Stimulated activated CD8-positive, alpha-beta memory T cell treated with anti-CD3 and anti-CD28 coated beads, Interleukin-15, amount 100 ng/mL, for 24 hours (primary cell): ENCODE data around the gene HOXB5.

Experiments used
- DNase-seq: peaks from one replicate; pipeline ENCODE4 v3.0.0-alpha.2; 2020; ENCODE audit warnings: low read depth

HOXB5 gene

DNA sequence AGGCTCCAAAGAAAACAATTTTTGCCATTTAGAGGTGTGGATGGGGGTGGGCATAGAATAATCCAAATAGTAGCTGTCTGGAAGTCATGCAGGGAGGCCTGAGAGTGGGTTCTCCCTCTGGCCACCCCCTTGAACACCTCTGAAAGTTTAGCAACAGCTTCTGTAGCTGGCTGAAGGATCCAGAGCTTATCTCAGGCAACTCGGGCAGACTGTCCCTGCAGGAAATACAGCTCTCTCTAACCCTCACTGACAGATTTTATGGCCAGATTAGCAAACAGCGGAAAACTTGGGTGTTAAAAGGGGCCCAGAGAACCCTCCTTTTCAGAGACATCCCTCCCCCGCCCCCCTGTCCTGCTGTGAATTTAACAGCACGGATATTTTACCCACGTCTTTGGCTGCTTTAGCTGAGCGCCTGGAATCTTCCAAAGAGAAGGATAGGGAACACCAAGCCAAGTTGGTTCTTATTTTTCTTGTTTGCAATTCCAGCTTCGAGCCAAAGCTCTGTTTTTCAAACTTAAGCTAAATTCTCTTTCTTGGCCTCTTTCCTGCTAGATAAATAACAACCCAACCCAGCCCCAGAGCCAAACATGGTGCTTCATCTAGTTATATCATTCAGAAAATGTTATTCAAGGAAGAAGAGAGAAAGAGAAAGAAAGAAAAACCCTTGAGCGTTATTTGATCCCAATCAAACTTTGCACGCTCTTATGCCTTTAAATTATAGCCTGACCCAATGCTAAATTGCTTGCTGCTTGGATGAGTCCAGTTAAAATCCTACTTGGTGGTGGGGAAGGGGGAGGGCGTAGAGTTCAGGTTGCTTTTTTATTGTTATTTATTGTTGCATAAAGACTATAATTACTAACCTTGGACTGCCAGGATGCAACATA lies 46.4 kb downstream of the HOXB5 start:
- no peak for DNase-seq

DNA sequence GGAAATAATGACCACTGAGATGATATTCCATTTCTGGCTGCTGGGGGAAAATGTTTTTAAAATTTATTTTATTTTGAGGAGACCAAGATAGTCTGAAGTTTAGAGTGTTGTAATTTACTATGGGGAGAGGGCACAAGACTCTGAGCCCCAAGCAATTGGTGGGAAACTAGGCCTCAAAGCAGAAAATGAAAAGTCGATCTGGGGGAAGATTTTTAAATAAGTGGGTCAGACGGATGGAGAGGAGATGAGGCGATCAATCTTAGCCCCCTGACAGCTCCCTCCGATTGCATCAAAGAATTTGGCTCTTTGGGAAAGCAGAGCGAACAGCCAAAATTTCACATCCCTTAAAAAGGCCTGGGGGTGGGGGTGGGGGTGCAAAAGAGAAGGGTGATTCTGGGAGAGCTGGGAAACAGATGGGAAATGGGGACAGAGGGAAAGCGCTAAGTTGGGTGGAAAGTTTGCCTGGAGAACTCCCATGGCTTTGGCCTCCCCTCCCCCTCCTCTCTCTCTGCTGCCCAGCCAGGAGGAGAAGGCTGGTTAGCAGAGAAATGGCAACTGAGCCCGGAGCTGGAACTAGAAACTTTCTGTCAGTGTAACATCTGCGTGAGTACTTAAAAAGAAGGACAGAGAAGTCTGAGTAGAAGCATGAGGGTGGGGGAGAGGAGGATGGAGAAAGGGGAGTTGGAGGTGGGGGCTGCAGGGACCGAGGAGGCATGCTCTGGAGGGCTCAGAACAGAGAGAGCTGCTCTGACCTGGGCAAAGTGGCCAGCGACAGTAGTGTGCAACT lies 47.2 kb downstream of the HOXB5 start:
- no peak for DNase-seq

DNA sequence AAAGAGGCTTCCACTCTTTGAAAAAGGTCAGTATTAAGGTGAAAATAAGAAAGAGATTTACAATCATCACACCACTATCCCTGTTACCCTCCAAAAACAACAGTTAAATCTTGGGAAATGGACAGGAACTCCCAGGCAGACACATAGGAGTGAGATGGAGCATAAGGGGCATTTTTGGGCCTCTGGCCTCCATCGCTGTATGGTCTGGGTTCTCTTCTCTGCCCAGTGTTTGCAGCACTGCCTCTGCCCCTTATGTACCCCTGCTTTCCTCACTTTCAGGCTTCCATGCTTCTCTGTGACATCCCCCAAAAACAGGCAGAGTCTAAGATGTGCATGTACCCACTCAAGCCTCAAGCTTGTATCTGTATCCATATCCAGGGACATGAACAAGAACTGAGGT lies 48.0 kb downstream of the HOXB5 start:
- DNase-seq: no peak

DNA sequence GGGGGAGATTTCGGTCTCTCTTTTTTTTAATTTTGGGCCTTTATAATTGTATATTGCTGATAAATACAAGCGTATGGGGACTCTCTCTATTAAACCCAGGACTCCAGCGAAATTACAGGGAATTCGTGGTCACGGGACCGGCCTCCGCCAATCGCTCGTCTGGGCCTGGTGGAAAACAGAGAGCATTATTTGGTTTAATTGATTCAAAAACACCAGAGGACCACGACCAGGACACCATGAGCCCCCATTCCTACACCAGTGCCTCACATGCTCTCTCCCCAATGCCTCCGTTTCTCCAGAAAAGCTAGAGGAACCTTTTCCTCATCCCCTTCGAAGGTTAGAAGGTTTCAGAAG lies 48.6 kb downstream of the HOXB5 start, which contains the start of gene HOXB2:
HOXB2 (minus strand) TSS at position 88 of the 354 bp plus-strand sequence. CDS start 198 bp downstream, outside the sequence.
- no peak for DNase-seq

DNA sequence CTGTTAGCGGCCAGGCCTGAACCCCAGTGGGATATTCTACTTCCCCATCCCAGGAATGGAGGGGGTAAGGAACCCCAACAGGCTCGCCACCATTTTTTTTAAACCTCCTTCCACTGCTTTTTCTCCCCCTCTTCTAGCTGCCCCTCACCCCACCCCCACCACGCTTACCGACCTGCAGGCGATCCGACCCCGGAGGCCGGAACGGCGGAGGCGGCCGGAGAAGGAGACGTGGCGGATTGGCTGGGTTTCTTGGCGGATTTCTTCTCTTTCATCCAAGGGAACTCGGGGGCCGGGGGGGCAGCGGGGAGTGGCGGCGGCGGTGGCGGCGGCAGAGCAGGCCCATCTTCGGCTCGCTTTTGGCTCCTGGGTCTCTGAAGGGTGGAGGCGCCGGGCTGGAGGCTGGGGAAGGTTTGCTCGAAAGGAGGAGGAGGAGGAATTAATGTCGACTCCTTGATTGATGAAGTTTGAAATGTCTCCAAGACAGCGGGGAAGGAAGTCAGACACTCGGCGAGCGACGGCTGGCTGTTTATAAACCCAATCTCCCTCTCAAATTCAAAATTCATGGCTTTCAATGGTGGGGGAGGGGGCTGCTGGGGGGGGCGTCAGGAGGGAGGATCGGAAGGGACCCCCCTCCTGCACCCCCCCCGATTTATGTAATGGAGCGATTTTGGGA lies 49.1 kb downstream of the HOXB5 start:
- DNase-seq: no peak

DNA sequence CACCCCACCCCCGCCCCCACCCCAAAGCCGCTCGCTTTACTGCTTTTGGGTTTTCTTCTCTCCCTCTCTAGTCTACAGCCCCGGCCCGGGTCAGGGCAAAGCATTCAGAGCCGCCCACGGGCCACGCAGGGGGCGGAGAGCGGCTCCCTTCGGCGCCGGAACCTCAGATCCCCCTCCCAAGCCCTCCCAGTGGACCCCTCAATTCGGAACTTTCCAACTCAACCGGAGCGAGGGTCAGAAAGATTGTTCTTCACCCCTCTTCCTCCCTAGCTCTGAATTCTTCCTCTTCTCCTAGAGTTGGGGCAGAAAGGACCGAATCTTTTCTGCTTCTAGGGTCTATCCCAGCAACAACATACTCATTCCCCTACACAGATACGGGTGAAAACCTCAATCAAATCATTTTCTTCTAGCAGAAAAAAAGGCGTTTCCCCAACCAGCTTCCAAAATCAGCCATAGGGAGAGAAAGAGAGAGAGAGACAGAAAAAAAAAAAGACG lies 49.7 kb downstream of the HOXB5 start:
- DNase-seq: no peak

DNA sequence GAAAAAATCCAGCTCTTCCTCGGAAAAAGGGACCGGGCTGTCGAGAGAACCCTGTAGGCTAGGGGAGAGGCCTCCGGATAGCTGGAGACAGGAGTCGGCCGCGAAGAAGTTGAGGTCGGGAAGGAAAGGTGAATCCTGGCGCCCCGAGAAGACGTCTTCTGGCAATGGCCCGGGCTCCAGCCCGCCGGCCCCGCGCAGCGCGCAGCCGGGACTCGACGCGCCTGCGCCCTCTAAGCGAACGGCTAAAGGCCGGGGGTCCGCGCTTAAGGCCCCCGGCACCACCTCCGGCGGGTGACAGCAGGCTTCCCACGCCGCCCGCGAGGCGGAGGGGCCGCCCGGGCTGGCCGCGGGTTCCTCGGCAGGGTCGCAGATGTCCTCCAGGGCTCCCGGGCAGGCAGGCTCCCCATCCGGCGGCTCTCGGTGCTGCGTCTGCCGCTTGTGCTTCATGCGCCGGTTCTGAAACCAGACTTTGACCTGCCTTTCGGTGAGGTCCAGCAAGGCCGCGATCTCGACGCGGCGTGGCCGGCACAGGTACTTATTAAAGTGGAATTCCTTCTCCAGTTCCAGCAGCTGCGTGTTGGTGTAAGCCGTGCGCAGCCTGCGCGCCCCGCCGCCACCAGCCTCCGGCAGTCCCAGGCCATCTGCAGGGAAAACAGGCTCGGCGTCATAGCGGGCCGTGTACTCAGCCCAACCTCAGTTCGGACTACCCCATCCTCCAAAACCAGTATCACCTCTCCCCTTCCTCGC lies 50.3 kb downstream of the HOXB5 start:
- DNase-seq: no peak

DNA sequence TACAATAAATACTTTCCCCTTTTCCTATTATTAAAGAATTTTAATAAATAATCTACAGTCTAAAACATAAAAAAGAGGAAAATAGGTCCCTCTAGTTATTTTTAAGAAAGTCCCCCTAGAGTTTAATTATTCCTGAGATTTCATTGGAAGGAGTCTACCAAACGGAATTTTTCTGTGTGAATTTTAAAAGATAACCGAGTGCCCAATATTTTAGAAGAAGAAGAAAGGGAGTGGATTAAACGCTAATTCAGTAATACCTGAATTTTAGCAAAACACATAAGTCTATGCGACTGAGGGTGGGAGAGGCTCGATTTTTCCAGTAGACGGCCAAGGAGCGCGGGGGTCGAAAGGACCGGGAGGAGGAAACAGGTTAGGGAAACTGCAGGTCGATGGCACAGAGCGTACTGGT lies 50.9 kb downstream of the HOXB5 start:
- DNase-seq: no peak

DNA sequence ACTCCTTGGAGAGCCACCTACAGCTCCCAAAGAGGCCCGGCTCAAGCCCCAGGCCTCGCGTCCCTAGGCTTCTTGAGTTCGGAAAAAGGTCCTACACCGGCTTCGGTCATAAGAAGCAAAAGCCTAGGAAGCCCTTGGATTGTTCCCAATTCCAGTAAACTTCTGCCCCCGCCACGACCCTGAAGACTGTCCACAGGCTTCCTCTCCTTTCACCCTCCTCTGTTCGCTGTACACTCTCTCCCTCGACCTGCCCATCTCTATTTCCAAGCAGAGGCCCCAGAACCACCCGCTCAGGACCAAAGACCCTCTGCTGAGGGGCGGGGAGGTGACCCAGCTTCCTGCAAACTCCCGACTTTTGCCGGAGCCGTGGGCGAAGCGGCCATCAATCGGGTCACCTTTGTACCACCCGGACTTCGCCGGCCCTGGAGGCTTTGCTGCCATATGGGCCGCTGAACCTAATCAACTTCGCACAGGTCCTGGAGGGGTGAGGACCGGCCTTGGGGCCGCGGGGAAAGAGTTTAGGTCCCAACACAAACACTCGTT lies 51.4 kb downstream of the HOXB5 start:
- DNase-seq: no peak

DNA sequence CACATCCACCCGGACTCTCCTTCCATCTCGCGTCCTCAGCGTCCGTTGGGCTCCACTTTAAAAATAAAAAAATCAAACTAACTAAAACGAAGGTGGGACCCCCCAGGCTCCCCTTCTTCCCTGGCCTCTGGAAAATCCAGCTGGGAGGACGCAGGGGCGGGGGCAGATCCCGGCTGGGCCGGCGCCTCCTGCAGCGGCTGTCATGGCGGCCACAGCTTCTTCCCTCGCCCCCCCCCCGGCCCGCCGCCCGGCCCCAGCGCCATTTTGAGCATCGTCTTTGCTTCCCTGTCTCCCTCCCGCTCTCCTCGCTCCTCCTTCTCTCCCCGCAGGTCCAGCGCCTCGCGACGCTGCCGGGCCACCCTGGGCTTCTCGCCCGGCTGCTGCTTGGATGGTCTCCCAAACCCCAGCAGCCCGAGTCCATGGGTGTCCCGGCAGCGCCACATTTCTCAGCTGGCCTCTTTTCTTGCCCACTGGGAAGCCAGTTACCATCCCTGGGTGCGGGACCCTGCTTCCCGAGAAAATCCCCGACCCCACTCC lies 51.9 kb downstream of the HOXB5 start:
- no peak for DNase-seq
